T47D (cell line): Measurements from ENCODE around the gene DPEP2.

ENCODE experiments used
- DNase-seq, 2 experiments: peaks; one replicate each; pipeline versions ENCODE4 v3.0.0 to v3.0.0-alpha.2; 2011 to 2012; ENCODE audit warnings: low read depth in 1 of 2, low spot score in 1 of 2
- JUND ChIP-seq: IDR thresholded peaks from 2 replicates; pipeline ENCODE4 v1.6.1; 2012; ENCODE audit warnings: low read depth
- in situ Hi-C: cut with HindIII; loops from 2 replicates; pipeline ENCODE4 v1.10.0; 2016; ENCODE audit warnings: low sequenced_read_pairs, low pct_unique_long_range_greater_than_20kb

DPEP2 gene

DNA sequence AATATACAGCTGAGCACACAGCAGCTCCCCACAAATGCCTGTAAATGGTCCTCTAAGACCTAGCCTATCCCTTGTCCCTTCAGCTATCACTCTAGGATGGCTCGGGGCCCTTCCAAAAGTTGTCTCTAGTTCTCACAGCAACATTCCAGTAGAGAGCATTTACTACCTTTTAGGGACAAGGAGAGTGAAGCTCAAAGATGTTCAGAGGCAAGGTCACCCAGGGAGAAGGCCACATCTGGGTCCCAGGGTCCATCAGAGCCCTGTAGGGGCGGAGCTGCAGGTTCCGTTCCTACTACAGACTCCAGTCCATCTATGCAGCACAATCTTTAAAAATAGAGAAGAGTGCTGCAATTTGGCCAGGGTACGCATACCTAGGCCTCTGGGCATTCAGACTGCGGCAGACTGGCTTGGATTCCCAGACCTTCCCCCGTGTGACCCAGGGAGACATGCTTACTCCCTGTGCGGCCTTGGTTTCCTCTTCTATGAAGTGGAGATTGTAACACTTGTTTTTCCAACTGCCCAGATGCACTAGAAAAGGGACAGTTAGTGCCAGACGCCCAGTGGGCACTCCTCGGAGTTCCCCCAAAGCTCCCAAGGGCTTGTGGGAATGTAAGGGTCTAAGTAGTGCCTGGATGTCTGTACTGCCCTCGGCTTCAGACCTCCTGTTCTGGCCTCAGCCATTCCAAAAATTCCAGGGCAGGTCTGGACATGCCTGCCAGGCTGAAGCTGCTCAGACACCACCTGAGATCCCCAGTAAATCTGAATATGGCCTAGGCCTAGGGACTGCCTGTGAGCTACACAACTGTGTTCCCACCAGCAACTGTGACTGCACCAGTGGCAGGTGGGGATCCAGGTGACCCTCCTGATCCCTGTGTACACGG lies 33.4 kb downstream of the DPEP2 start:
- TF ChIP-seq JUND = no peak
- DNase-seq = peak in 1 of 2 experiments; percentile 75
- in situ Hi-C loops = no loop called here

DNA sequence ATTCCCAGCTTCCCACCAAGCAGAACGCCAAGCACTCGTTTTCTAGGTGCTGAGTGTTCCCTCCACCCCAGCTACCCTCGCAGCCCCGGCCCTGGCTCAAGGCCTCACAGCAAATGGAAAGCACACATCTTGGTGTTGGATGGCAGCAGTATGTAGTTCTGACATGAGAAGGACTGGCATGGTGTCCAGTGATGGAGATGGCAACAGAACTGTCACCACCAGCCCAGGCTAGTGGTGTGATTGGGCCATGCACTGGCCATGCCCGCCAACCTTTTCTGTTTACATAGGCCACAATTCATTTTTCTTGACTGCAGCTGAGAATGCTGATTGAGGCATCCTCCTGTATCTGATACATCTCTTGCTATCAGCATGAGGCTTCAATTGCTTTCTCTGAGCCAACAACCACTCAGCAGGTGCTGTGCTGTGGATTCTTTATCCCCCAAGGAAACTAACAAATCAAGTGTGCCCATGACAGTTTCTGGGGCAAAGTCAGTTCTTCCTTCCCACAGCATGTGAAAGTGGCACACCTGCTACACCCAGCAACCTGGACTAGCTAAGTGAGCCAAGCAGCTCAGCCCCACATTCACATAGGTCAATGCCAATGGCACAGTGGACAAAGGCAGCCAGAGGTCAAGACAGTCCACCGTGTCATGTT lies 34.7 kb downstream of the DPEP2 start:
- no peak for DNase-seq
- in situ Hi-C loops = no loop called here
- TF ChIP-seq JUND = no peak

GRCh38 chr16:67963662-67964321 lies 35.5 kb downstream of the DPEP2 start:
- TF ChIP-seq JUND = no peak
- DNase-seq = no peak
- in situ Hi-C loops = no loop called here

DNA sequence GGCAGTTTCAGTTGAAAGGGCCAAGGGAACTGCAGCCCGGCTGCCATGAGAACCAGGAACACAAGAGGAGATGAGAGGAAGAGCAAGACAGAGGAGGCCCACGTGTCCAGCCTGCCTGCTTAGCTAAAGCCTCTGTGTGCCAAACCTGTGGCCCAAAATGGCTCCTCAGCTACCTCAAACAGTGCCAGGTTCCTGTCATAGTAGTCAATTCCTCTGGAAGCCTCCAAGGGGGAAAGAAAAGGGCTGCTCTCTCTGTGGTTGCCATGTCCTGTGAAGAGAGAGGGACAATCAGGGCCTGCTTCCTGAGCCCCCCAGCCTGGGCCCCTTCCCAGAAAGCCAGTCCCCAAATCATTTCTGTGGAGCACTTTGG lies 36.0 kb downstream of the DPEP2 start:
- DNase-seq = no peak
- in situ Hi-C loops = no loop called here
- TF ChIP-seq JUND = no peak

DNA sequence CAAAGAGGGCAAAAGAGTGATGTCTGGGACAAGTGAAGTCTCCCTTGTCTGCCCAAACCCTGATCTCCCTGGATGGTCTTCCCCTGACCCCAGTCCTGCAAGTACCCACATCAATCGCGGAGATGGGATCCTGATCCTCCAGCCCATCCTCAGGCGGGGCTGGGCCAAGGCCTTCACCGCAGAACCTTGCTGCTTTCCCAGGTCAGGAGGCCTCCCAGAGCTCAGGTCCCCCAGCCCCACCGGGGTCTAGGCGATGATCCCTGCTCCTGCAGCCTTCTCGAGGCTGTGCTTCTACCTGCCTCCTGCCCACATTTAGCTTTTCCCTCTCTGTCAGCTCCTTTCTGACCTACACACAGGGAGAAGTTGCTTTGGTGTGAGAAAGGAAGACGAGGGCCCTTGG lies 37.1 kb downstream of the DPEP2 start:
- in situ Hi-C loops = no loop called here
- DNase-seq = no peak
- TF ChIP-seq JUND = no peak

DNA sequence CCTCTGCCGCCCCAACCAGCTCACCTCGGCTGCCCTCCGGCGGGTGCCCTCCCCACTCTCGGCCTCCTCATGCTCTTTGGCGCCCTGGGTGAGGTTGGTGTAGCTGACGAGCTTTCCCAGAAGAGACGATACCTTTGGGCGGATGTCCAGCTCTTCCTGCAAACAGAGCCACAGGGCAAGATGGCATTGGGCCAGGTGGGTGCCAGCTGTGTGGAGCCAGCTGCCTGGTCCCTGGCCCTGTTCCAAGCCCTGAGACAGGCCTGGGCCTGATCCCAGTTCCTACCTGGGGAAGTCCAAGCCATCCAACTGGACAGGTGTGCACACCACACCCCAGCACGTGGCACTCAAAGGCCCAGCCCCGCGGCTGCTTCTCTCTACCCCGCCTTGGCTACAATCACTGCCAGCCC lies 37.7 kb downstream of the DPEP2 start:
- in situ Hi-C loops = no loop called here
- no peak for TF ChIP-seq JUND
- DNase-seq = peak in 1 of 2 experiments; percentile 82

DNA sequence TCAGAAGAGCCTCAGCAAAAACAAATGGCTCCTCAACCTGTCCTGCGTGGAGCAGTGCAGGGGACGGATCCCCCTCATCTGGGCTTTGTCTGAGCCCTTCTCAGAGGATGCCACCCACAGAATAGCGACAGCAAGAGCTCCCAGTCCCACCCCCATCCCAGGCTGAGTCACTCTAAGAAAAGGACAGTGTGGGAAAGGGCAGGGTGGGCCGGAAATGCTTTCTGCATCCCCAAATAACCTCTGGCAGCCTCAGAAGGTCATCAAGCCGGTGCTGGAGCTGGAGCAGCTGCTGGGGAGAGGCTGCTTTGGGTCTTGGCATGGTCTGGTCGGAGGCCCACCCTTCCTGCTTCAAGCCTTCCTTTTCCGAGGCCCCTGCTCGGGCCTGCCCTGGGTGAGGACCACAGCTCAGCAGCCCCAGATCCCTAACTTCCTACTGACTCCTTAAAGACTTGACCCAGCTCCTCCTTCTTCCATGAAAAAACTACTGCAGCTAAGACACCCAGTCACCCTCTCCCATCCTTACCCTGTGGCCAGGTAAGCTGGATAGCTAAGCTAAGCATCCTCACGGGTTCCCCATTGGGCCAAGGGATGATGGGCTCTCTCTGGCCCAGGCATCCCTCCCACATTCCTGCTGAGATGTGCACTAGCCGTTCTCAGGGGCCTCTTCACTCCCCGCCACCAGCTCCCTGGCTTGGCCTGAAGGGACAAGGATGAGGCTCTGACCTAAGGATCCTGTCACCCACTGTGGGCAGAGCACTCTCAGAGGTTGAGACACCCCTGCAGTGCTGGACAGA lies 39.6 kb downstream of the DPEP2 start:
- in situ Hi-C loops = no loop called here
- DNase-seq = no peak
- TF ChIP-seq JUND = no peak

DNA sequence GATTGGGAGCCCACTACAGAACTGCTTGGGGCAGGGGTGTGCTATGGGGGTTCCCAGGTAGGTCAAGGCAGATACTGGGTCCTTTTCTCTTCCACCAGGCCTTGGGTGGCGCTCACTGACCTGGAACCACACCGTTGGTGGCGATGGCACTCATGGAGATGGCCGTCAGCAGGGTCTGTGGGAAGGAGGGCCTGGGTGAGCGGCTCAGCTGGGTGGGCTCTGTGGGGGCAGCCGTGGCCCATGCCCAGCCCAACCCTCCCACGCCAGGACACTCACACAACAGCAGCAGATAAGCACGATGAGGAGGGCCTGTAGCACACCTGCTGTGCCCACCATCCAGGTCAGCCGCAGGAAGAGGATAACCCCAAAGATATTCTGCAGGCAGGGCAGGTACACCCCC lies 41.7 kb downstream of the DPEP2 start:
- TF ChIP-seq JUND = no peak
- in situ Hi-C loops = no loop called here
- no peak for DNase-seq

DNA sequence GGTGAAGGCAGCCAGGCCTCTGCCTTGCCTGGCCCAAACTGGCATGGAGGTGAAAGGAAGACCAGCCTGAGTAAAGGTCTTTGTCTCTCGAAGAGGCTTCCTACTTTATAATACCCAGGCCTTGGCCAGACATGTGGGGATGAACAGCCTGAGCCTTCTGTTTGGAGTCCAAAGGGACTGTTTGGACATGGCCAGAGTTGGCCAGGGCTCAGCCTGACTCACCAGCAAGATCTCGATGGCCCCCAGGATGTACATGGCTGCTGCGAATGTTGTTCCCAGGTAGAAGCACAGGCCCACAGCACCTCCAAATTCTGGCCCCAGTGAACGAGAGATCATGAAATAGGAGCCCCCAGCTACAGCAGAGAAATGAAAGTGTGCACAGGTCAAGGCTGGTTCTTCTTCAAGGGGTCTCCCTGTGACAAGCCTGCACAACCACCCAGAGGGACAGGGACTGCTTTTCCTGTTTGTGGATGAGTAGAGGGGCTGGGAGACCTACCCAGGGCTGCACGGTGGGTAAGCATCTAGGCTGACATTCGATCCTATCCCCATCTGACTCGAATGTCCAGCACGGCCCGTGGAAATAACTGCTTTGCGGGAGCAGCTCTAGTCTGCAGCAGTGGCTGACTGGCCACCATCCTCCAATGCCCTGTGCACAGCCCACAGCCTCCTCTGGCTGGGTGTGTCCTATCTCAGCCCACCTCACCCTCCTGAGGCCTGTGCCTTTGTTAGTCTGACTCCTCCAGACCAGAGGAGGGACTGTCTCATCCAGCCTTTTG lies 44.7 kb downstream of the DPEP2 start:
- in situ Hi-C loops = no loop called here
- no peak for DNase-seq
- TF ChIP-seq JUND = no peak

GRCh38 chr16:67953641-67954375 lies 45.5 kb downstream of the DPEP2 start:
- in situ Hi-C loops = no loop called here
- TF ChIP-seq JUND = no peak
- no peak for DNase-seq

GRCh38 chr16:67951485-67951884 lies 47.8 kb downstream of the DPEP2 start:
- DNase-seq = no peak
- TF ChIP-seq JUND = no peak
- in situ Hi-C loops = no loop called here
